Activated T-helper 1 cell treated with anti-CD3 and anti-CD28 coated beads, Interleukin-12 subunit alpha, Interleukin-12 subunit beta, Interleukin-2, Interleukin-4 antibody, amounts not matched to agents 30 ng/mL and 10 ng/mL and 1 ng/mL, durations not matched to agents 14 hours and 24 hours and 36 hours (primary cell): ENCODE results near the gene KCNQ5. TPM values are rescaled to one million over a fixed set of nuclear protein-coding genes. Genes with fewer than 3 reads are reported as not detected.
"Not testable (repeated sequence)": the region's sequence is repeated elsewhere in the genome, so short reads cannot be mapped to it uniquely, and the experiment has no call there.

Source experiments
- DNase-seq: peaks from one replicate; pipeline ENCODE4 v3.0.0; 2021; ENCODE audit warnings: low spot score
- H3K27ac Mint-ChIP-seq: one replicate; pipeline ENCODE4 v1.8.0; 2021; ENCODE audit warnings: mild to moderate bottlenecking, mixed read lengths
- H3K27me3 Mint-ChIP-seq: one replicate; pipeline ENCODE4 v1.8.0; 2022; ENCODE audit warnings: mild to moderate bottlenecking, moderate library complexity, mixed read lengths; ENCODE audit not compliant: insufficient read depth
- H3K36me3 Mint-ChIP-seq: one replicate; pipeline ENCODE4 v1.8.0; 2021; ENCODE audit warnings: low read depth, mixed read lengths
- H3K4me1 Mint-ChIP-seq: one replicate; pipeline ENCODE4 v1.8.0; 2021; ENCODE audit warnings: low read depth, mixed read lengths
- H3K4me3 Mint-ChIP-seq: one replicate; pipeline ENCODE4 v1.8.0; 2021; ENCODE audit warnings: mild to moderate bottlenecking, moderate library complexity, mixed read lengths
- H3K9me3 Mint-ChIP-seq: one replicate; pipeline ENCODE4 v1.8.0; 2021; ENCODE audit warnings: mixed read lengths
- intact Hi-C: fragments of 100-400 bp; cut with micrococcal nuclease; formaldehyde crosslinking; loops from one replicate; pipeline ENCODE4 v1.15.1; 2024
- total RNA-seq: library from RNA; stranded (reverse); gene quantifications from 2 replicates; pipeline ENCODE4 v1.2.3, GENCODE V29; 2022

The KCNQ5 gene
- total RNA-seq, 1 donor from 2014 or later, result 12.6 TPM

DNA sequence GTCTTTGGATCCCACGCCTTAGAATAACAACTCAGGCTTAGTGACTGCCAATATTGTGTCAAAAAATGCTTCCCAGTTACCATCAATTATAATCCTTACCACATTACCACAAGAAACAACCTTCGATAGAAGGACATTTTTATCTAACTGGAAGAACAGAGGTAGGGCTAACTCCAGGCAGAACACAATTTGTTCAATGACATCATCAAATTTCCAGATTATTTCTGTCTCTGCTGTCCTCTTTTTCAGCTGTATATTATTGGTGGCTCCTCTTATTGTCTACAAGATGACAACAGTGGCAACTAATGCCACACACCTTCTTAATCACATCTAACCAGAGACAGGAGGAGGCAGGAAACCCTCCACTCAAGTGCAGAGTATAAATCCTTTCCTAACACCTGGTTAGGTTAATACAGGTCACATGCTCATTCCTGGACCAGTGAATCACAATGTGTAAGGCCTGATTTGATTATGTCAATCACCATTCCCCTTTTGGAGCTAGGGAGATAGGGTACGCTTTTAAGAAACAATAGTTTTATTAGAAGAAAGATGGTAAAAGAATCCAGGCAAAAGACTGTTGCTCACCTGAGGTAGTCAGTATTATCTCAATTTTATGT lies 585.5 kb downstream of the KCNQ5 start:
- H3K27me3 Mint-ChIP-seq, result peaks cover 5% of the 10 kb centered on the region
- intact Hi-C loops, result no loop called here
- no peak overlapping the region for H3K27ac Mint-ChIP-seq
- H3K4me3 Mint-ChIP-seq, result no peak overlapping the region
- H3K36me3 Mint-ChIP-seq, result no peaks in the 10 kb centered on the region
- no peaks in the 10 kb centered on the region for H3K4me1 Mint-ChIP-seq
- no peak for DNase-seq
- no peaks in the 10 kb centered on the region for H3K9me3 Mint-ChIP-seq

DNA sequence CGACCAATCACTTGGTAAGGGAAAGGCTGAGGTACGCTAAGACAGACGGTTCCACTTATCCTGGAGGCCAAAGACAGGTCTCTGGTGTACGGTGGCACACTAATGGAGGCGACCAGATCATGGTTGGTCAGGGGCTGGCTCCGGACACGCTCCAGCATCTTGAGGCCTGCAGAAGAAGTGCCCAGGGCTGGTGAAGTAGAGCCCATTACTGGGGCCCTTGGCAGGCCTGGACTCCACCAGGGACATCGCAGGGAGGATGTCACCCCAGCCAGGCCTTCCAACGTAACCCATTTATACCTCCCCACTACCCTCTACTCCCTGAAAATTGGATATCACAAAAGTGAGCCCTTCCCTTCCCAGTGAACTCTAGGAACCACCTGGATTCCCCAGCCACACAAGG lies 587.3 kb downstream of the KCNQ5 start:
- intact Hi-C loops, result no loop called here
- Mint-ChIP-seq H3K4me1 (no peaks in the 10 kb centered on the region), H3K36me3 (no peaks in the 10 kb centered on the region), H3K27ac (no peak overlapping the region), H3K27me3 (peaks cover 5% of the 10 kb centered on the region), H3K9me3 (no peaks in the 10 kb centered on the region), H3K4me3 (no peak overlapping the region)
- no peak for DNase-seq

DNA sequence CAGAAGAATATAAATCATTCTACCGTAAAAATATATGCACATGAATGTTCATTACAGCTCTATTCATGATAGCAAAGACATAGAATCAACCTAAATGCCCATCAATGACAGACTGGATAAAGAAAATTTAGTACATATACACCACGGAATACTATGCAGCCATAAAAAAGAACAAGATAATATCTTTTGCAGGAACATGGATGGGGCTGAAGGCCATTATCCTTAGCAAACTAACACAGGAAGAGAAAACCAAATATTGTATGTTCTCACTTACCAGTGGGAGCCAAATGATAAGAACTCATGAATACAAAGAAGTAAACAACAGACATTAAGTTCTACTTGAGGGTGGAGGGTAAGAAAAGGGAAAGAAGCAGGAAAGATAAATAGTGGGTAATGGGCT lies 595.0 kb downstream of the KCNQ5 start:
- H3K4me1 Mint-ChIP-seq, result no peaks in the 10 kb centered on the region
- intact Hi-C loops, result no loop called here
- H3K9me3 Mint-ChIP-seq, result no peaks in the 10 kb centered on the region
- H3K27ac Mint-ChIP-seq, result no peak overlapping the region
- DNase-seq, result no peak
- no peak overlapping the region for H3K4me3 Mint-ChIP-seq
- peaks cover 6% of the 10 kb centered on the region for H3K27me3 Mint-ChIP-seq
- no peaks in the 10 kb centered on the region for H3K36me3 Mint-ChIP-seq

DNA sequence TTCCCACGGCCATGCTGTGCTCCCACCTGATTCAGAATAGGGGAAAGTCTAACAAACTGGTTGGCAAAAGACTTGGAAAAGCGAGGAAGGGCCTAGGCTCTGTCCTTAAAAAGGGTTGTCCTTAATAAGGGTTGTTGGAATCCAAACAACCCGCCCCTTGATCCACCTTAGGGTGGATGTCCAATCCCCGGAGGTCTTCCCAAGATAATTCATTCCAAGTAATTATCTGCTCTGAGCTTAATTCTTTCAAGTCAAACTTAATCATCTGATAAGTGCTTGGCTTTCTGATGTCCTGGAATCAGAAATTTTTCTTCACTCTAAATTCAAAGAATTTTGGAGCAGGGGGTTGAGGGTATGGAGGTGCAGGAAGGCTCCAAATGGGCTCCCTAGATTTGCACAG lies 603.5 kb downstream of the KCNQ5 start, which contains the start of gene KHDC1L:
TSS of gene KHDC1L (minus strand) at position 101 of the 400 bp plus-strand sequence. CDS start at position 13, 88 bp downstream.
- Mint-ChIP-seq H3K9me3 (no peaks in the 10 kb centered on the region), H3K4me3 (no peak within 1 kb of the TSS)

DNA sequence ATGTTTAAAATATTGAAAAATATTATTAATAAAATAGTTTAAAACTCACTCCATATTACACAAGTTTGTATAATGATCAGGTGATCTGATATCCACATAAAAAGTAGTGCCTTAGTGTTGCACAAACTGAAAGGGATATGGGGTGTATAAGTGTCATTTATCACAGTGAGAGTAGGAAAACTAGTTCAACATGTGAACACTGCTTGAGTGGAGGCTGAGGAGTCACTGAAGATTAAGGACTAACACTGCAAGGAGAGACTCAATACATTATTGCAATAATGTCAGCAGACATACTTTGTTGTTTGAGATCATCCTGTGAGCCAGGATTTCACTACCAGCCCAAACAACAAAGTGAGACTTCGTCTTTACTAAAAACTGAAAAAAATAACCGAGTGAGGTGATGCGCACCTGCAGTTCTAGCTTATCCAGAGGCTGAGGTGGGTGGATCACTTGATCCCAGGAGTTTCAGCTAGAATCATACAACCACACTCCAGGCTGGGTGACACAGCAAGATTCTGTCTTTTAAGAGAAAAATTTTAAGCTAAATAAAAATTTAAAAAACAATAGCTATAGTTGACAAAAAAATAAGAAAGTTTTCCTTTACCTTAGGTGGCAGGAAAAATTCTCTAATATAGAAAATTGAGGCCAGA lies 605.9 kb downstream of the KCNQ5 start:
- H3K27me3 Mint-ChIP-seq, result no peaks in the 10 kb centered on the region
- H3K36me3 Mint-ChIP-seq, result no peaks in the 10 kb centered on the region
- no peaks in the 10 kb centered on the region for H3K4me1 Mint-ChIP-seq
- H3K27ac Mint-ChIP-seq, result no peak overlapping the region
- H3K9me3 Mint-ChIP-seq, result no peaks in the 10 kb centered on the region
- H3K4me3 Mint-ChIP-seq, result no peak overlapping the region
- intact Hi-C loops, result no loop called here
- DNase-seq, result no peak

More for the DNA sequence above, 603.5 kb downstream of the KCNQ5 start, which contains the start of gene KHDC1L:
- Mint-ChIP-seq H3K27me3 (peaks cover 2% of the 10 kb centered on the region), H3K36me3 (no peaks in the 10 kb centered on the region), H3K27ac (no peak within 1 kb of the TSS), H3K4me1 (no peaks in the 10 kb centered on the region)
- intact Hi-C loops, result no loop called here
- no peak for DNase-seq

DNA sequence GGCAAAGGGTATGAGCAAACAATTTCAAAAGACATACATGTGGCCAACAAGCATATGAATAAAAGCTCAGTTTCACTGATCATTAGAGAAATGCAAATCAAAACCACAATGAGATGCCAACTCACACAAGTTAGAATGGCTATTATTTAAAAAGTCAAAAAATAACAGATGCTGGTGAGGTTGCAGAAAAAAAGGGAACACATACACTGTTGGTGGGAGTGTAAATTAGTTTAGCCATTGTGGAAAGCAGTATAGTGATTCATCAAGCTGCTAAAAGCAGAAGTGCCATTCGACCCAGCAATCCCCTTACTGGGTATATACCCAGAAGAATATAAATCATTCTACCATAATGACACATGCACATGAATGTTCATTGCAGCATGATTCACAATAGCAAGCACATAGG lies 610.1 kb downstream of the KCNQ5 start:
- Mint-ChIP-seq H3K9me3 (no peaks in the 10 kb centered on the region), H3K27me3 (peaks cover 1% of the 10 kb centered on the region), H3K27ac (no peak overlapping the region), H3K4me1 (no peaks in the 10 kb centered on the region), H3K4me3 (no peak overlapping the region), H3K36me3 (no peaks in the 10 kb centered on the region)
- DNase-seq, result no peak
- intact Hi-C loops, result no loop called here

DNA sequence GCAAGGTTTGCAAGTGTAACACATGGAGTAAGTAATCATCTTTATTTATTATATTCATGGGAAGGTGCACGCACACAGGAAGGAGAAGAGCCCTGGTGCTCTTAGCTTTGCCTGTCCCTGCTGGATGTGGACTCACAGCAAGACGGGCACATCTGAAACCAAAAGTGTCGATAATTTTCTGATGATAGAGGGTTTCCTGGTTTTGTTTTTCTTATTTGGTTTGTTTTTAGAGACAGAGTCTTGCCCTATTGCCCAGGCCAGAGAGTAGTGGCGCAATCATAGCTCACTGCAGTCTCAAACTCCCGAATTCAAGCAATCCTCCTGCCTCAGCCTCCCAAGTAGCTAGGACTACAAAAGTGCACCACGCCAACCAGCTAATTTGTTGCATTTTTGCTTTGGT lies 611.2 kb downstream of the KCNQ5 start:
- Mint-ChIP-seq H3K27me3 (peaks cover 5% of the 10 kb centered on the region), H3K4me3 (no peak overlapping the region), H3K4me1 (no peaks in the 10 kb centered on the region), H3K27ac (no peak overlapping the region), H3K36me3 (no peaks in the 10 kb centered on the region), H3K9me3 (no peaks in the 10 kb centered on the region)
- DNase-seq, result no peak
- intact Hi-C loops, result no loop called here

DNA sequence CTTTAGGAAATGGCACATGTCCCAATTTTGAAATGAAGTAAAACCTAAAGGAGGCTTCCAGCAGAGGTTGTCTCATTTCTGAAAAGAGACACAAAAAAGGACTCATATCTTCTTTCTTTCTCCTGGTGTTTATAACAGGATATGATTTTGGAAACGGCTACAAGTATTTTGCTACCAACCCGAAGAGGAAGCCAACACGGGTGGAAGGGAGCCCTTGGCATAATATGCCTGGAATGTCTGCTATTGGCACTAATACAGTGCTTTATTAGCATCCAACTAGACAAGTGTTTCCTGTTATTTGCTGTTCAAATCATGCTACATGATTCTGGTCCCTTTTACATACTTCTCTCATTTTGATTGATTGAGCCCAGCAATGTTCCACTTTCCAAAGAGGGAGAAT lies 612.1 kb downstream of the KCNQ5 start:
- intact Hi-C loops, H3K27me3 Mint-ChIP-seq, H3K36me3 Mint-ChIP-seq, H3K4me3 Mint-ChIP-seq, DNase-seq, H3K27ac Mint-ChIP-seq, H3K9me3 Mint-ChIP-seq, H3K4me1 Mint-ChIP-seq: not testable (repeated sequence)

DNA sequence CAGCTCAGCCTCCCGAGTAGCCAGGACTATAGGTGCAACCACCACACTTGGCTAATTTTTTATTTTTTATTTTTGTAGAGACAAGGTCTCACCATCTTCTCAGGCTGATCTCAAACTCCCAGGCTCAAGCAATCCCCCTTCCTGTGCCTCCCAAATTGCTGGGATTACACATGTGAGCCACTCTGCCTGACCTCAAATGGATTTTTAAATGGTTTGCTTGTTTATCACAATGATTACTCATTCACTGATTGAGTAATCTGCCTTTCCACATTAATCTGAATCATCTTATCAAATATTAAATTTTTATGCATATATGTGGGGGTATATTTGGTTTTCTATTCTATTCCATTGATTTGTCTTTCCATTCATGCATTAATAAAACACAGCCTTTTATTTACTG lies 612.9 kb downstream of the KCNQ5 start:
- peaks cover 5% of the 10 kb centered on the region for H3K27me3 Mint-ChIP-seq
- H3K36me3 Mint-ChIP-seq, result no peaks in the 10 kb centered on the region
- intact Hi-C loops, result no loop called here
- H3K27ac Mint-ChIP-seq, result no peak overlapping the region
- H3K4me3 Mint-ChIP-seq, result no peak overlapping the region
- no peak for DNase-seq
- no peaks in the 10 kb centered on the region for H3K4me1 Mint-ChIP-seq
- H3K9me3 Mint-ChIP-seq, result no peaks in the 10 kb centered on the region

DNA sequence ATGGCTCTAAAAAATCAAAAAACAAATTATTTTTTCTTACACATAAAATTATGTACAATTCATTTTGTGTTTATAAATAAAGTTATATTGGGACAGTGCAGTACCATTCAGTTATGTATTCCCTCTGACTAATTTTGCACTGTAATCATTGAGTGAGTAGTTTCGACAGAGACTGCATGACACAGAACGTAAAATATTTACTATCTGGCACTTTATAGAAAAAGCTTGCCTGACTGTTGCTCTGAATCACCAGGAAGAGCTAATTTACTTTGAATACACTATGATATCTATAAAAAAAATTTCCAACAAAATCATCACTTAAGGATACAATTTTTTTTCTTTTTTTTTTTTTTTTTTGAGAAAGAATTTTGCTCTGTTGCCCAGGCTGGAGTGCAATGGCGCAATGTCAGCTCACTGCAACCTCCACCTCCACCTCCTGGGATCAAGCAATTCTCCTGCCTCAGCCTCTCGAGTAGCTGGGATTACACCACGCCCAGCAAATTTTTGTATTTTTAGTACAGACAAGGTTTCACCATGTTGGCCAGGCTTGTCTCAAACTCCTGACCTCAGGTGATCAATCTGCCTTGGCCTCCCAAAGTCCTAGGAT lies 614.4 kb downstream of the KCNQ5 start:
- Mint-ChIP-seq H3K27me3 (peaks cover 5% of the 10 kb centered on the region), H3K27ac (no peak overlapping the region), H3K36me3 (no peaks in the 10 kb centered on the region), H3K9me3 (no peaks in the 10 kb centered on the region), H3K4me1 (no peaks in the 10 kb centered on the region), H3K4me3 (no peak overlapping the region)
- no peak for DNase-seq
- intact Hi-C loops, result no loop called here

DNA sequence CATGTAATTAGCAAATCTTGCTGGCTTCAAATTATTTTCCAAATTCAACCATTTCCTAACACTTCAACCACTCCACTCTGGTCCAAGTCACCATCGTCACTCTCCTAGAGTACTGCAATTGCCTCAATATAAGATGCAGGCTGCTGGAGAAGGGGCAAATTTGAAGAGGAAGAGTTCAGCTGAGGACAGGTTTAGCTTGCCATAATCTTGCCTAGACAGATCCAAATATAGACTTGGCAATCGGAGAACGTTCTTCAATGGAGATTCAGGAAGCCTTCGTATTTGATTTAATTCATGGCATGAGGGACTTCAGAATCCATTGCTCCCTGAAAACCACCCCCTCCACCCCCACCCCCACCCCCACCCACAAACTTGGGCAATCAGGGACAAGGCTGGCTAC lies 618.9 kb downstream of the KCNQ5 start:
- H3K27ac Mint-ChIP-seq, result no peak overlapping the region
- H3K27me3 Mint-ChIP-seq, result peaks cover 4% of the 10 kb centered on the region
- no peak overlapping the region for H3K4me3 Mint-ChIP-seq
- no peak for DNase-seq
- intact Hi-C loops, result no loop called here
- no peaks in the 10 kb centered on the region for H3K36me3 Mint-ChIP-seq
- no peaks in the 10 kb centered on the region for H3K4me1 Mint-ChIP-seq
- H3K9me3 Mint-ChIP-seq, result no peaks in the 10 kb centered on the region

DNA sequence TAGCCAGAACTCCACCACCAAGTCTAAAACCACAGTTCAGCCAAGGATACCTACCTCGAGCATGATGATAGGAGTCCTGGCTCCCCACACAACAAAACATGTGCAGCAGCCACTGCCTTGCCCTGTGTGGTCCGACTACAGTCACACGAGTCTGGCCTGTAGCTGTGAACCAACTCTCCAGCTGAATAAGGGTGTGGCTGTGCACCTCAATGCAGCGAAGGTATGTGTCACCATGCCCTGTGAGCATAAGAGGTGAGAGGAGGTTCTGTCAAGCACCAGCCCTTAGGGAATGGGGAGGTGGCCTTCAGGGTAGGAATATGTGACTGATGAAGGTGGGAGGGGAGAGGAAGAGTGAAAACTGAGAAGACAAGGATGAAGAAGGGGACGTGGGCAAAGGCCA lies 620.1 kb downstream of the KCNQ5 start:
- intact Hi-C loops, result no loop called here
- H3K4me1 Mint-ChIP-seq, result no peaks in the 10 kb centered on the region
- no peaks in the 10 kb centered on the region for H3K9me3 Mint-ChIP-seq
- no peaks in the 10 kb centered on the region for H3K36me3 Mint-ChIP-seq
- no peak overlapping the region for H3K27ac Mint-ChIP-seq
- DNase-seq, result no peak
- H3K4me3 Mint-ChIP-seq, result no peak overlapping the region
- H3K27me3 Mint-ChIP-seq, result peaks cover 4% of the 10 kb centered on the region
